Stimulated activated naive CD8-positive, alpha-beta T cell treated with anti-CD3 and anti-CD28 coated beads, Interleukin-15, Interleukin-2, amounts not matched to agents 100 ng/mL and 50 ng/mL, for 24 hours (primary cell): ENCODE results near the gene C1orf159.
"Not testable (repeated sequence)": the region's sequence is repeated elsewhere in the genome, so short reads cannot be mapped to it uniquely, and the experiment has no call there.

ENCODE experiments used
- H3K27ac Mint-ChIP-seq: one replicate; pipeline ENCODE4 v1.8.0; 2021; ENCODE audit warnings: mild to moderate bottlenecking, mixed read lengths
- H3K27me3 Mint-ChIP-seq: one replicate; pipeline ENCODE4 v1.8.0; 2021; ENCODE audit warnings: mixed read lengths
- H3K36me3 Mint-ChIP-seq: one replicate; pipeline ENCODE4 v1.8.0; 2021; ENCODE audit warnings: low read depth, mixed read lengths
- H3K4me1 Mint-ChIP-seq: one replicate; pipeline ENCODE4 v1.8.0; 2021; ENCODE audit warnings: low read depth, mixed read lengths
- H3K4me3 Mint-ChIP-seq: one replicate; pipeline ENCODE4 v1.8.0; 2021; ENCODE audit warnings: mild to moderate bottlenecking, mixed read lengths
- H3K9me3 Mint-ChIP-seq: one replicate; pipeline ENCODE4 v1.8.0; 2021; ENCODE audit warnings: mixed read lengths

C1orf159 gene

GRCh38 chr1:1080951-1081310, 35.0 kb downstream of the C1orf159 start:
- Mint-ChIP-seq H3K4me1 (peaks cover 4% of the 10 kb centered on the region), H3K27me3 (no peaks in the 10 kb centered on the region), H3K36me3 (no peaks in the 10 kb centered on the region), H3K9me3 (no peaks in the 10 kb centered on the region), H3K4me3 (no peak overlapping the region), H3K27ac (no peak overlapping the region)

- Mint-ChIP-seq H3K27me3 (no peaks in the 10 kb centered on the region), H3K4me1 (peaks cover 4% of the 10 kb centered on the region), H3K9me3 (no peaks in the 10 kb centered on the region), H3K36me3 (no peaks in the 10 kb centered on the region), H3K4me3 (no peak overlapping the region), H3K27ac (no peak overlapping the region)
Measured at GRCh38 chr1:1080122-1080757, 35.6 kb downstream of the C1orf159 start.

GRCh38 chr1:1079408-1080121, 36.3 kb downstream of the C1orf159 start:
- Mint-ChIP-seq H3K36me3 (no peaks in the 10 kb centered on the region), H3K4me1 (peaks cover 4% of the 10 kb centered on the region), H3K27ac (no peak overlapping the region), H3K27me3 (peaks cover 3% of the 10 kb centered on the region), H3K9me3 (no peaks in the 10 kb centered on the region), H3K4me3 (peak overlapping the region; percentile 23)

GRCh38 chr1:1077396-1077795, 38.5 kb downstream of the C1orf159 start:
- not testable (repeated sequence) for H3K4me3 Mint-ChIP-seq, H3K27me3 Mint-ChIP-seq

GRCh38 chr1:1075148-1075935, 40.5 kb downstream of the C1orf159 start:
- no peaks in the 10 kb centered on the region for H3K36me3 Mint-ChIP-seq
- peaks cover 4% of the 10 kb centered on the region for H3K27me3 Mint-ChIP-seq
- H3K9me3 Mint-ChIP-seq: no peaks in the 10 kb centered on the region
- peaks cover 4% of the 10 kb centered on the region for H3K4me1 Mint-ChIP-seq
- H3K27ac Mint-ChIP-seq: no peak overlapping the region
- no peak overlapping the region for H3K4me3 Mint-ChIP-seq

More at GRCh38 chr1:1077396-1077795, 38.5 kb downstream of the C1orf159 start:
- not testable (repeated sequence) for H3K4me1 Mint-ChIP-seq, H3K27ac Mint-ChIP-seq, H3K36me3 Mint-ChIP-seq, H3K9me3 Mint-ChIP-seq

GRCh38 chr1:1074631-1075147, 41.2 kb downstream of the C1orf159 start:
- Mint-ChIP-seq H3K4me1 (peaks cover 7% of the 10 kb centered on the region), H3K36me3 (no peaks in the 10 kb centered on the region), H3K27ac (peak overlapping the region; percentile 7), H3K27me3 (peaks cover 4% of the 10 kb centered on the region), H3K9me3 (no peaks in the 10 kb centered on the region), H3K4me3 (no peak overlapping the region)

GRCh38 chr1:1073743-1074587, 41.9 kb downstream of the C1orf159 start, which contains the start of gene RNF223:
RNF223 (minus strand) TSS chr1:1074306; CDS start chr1:1072566, 1,740 bp downstream.
- Mint-ChIP-seq H3K36me3 (no peaks in the 10 kb centered on the region), H3K4me1 (peaks cover 3% of the 10 kb centered on the region), H3K27ac (peak within 1 kb of the TSS; percentile 7), H3K27me3 (peaks cover 4% of the 10 kb centered on the region), H3K4me3 (no peak within 1 kb of the TSS), H3K9me3 (no peaks in the 10 kb centered on the region)

- Mint-ChIP-seq H3K27me3 (peaks cover 4% of the 10 kb centered on the region), H3K4me3 (no peak overlapping the region), H3K36me3 (no peaks in the 10 kb centered on the region), H3K27ac (no peak overlapping the region), H3K4me1 (peaks cover 3% of the 10 kb centered on the region), H3K9me3 (no peaks in the 10 kb centered on the region)
Measured at GRCh38 chr1:1072849-1073742, 42.8 kb downstream of the C1orf159 start.

GRCh38 chr1:1072299-1072848, 43.5 kb downstream of the C1orf159 start:
- no peak overlapping the region for H3K27ac Mint-ChIP-seq
- no peaks in the 10 kb centered on the region for H3K36me3 Mint-ChIP-seq
- H3K9me3 Mint-ChIP-seq: no peaks in the 10 kb centered on the region
- peaks cover 3% of the 10 kb centered on the region for H3K4me1 Mint-ChIP-seq
- no peak overlapping the region for H3K4me3 Mint-ChIP-seq
- peaks cover 4% of the 10 kb centered on the region for H3K27me3 Mint-ChIP-seq

GRCh38 chr1:1071486-1072298, 44.2 kb downstream of the C1orf159 start:
- Mint-ChIP-seq H3K27ac (no peak overlapping the region), H3K9me3 (no peaks in the 10 kb centered on the region), H3K4me1 (peaks cover 5% of the 10 kb centered on the region), H3K36me3 (no peaks in the 10 kb centered on the region), H3K4me3 (no peak overlapping the region), H3K27me3 (peaks cover 4% of the 10 kb centered on the region)

- H3K36me3 Mint-ChIP-seq: no peaks in the 10 kb centered on the region
- H3K27me3 Mint-ChIP-seq: peaks cover 4% of the 10 kb centered on the region
- peaks cover 13% of the 10 kb centered on the region for H3K4me1 Mint-ChIP-seq
- no peak overlapping the region for H3K27ac Mint-ChIP-seq
- H3K9me3 Mint-ChIP-seq: no peaks in the 10 kb centered on the region
- H3K4me3 Mint-ChIP-seq: no peak overlapping the region
Measured at GRCh38 chr1:1069711-1070676, 45.9 kb downstream of the C1orf159 start.
